HEK293 (cell line): ENCODE measurements around the gene KCND2.

Experiments
- CTCF ChIA-PET: fragments of 350-600 bp; formaldehyde crosslinking; extraction: SDS; loops from one replicate; lab custom pipeline; 2021; ENCODE audit warnings: antibody characterized with exemption; lab: Yijun Ruan, JAX
- POLR2A ChIA-PET: fragments of 300-600 bp; formaldehyde crosslinking; extraction: SDS; loops from one replicate; lab custom pipeline; 2020; ENCODE audit warnings: antibody characterized with exemption, inconsistent platforms; lab: Yijun Ruan, JAX
- H3K27ac ChIP-seq: fragments of 200-500 bp; sonication (Bioruptor generic); 2 replicates; pipeline ENCODE4 v1.5.1; 2014; ENCODE audit warnings: low read depth, low read length, control low read depth, inconsistent platforms; ENCODE audit errors: extremely low read depth
- H3K36me3 ChIP-seq, 2 experiments: fragments of 200-500 bp in 1 of 2; sonication (Bioruptor generic) in 1 of 2; 1 replicate in 1 of 2; 2 replicates in 1 of 2; pipeline ENCODE4 v1.5.1; 2014 to 2017; ENCODE audit warnings: inconsistent platforms in 2 of 2, low read length in 2 of 2; ENCODE audit not compliant: control insufficient read depth in 2 of 2, insufficient read depth in 1 of 2
- H3K4me1 ChIP-seq: fragments of 200-500 bp; sonication (Bioruptor generic); 2 replicates; pipeline ENCODE4 v1.5.1; 2014; ENCODE audit warnings: mild to moderate bottlenecking, low read length, inconsistent platforms; ENCODE audit not compliant: control insufficient read depth, insufficient read depth
- H3K4me3 ChIP-seq: 2 replicates; pipeline ENCODE4 v1.5.1; 2011; ENCODE audit warnings: low read depth, mild to moderate bottlenecking, control low read depth, low read length, moderate library complexity
- H3K9me3 ChIP-seq: fragments of 200-500 bp; sonication (Bioruptor generic); 2 replicates; pipeline ENCODE4 v1.5.1; 2014; ENCODE audit warnings: low read depth, low read length, inconsistent platforms; ENCODE audit not compliant: control insufficient read depth, insufficient read depth
- BCL11A ChIP-seq: fragments of 450-650 bp; formaldehyde crosslinking; IDR thresholded peaks from 2 replicates; pipeline ENCODE4 v1.5.1; 2016; ENCODE audit warnings: low read depth, missing biosample characterization, missing genetic modification characterization
- GLIS1 ChIP-seq: fragments of 450-650 bp; formaldehyde crosslinking; IDR thresholded peaks from 2 replicates; pipeline ENCODE4 v1.5.1; 2016; ENCODE audit warnings: missing biosample characterization, missing genetic modification characterization
- KLF9 ChIP-seq: fragments of 450-650 bp; formaldehyde crosslinking; IDR thresholded peaks from 2 replicates; pipeline ENCODE4 v1.5.1; 2016; ENCODE audit warnings: missing biosample characterization, missing genetic modification characterization, low read depth
- OVOL3 ChIP-seq: fragments of 450-650 bp; formaldehyde crosslinking; IDR thresholded peaks from 2 replicates; pipeline ENCODE4 v1.5.1; 2016; ENCODE audit warnings: missing biosample characterization, missing genetic modification characterization
- SCRT2 ChIP-seq: fragments of 450-650 bp; formaldehyde crosslinking; IDR thresholded peaks from 2 replicates; pipeline ENCODE4 v1.5.1; 2016; ENCODE audit warnings: missing biosample characterization, missing genetic modification characterization
- TRIM28 ChIP-seq: IDR thresholded peaks from 2 replicates; pipeline ENCODE4 v1.6.1; 2011; ENCODE audit warnings: low read length, control low read depth, borderline replicate concordance
- YY2 ChIP-seq: fragments of 450-650 bp; formaldehyde crosslinking; IDR thresholded peaks from 2 replicates; pipeline ENCODE4 v1.5.1; 2016; ENCODE audit warnings: missing biosample characterization, missing genetic modification characterization
- ZBTB26 ChIP-seq: fragments of 450-650 bp; formaldehyde crosslinking; optimal IDR thresholded peaks from 2 replicates; pipeline ENCODE3; 2016; ENCODE audit warnings: missing biosample characterization, mild to moderate bottlenecking, missing genetic modification characterization
- ZFP37 ChIP-seq: fragments of 450-650 bp; formaldehyde crosslinking; IDR thresholded peaks from 2 replicates; pipeline ENCODE4 v1.5.1; 2016; ENCODE audit warnings: missing biosample characterization, missing genetic modification characterization
- ZNF10 ChIP-seq: fragments of 450-650 bp; formaldehyde crosslinking; IDR thresholded peaks from 2 replicates; pipeline ENCODE4 v1.5.1; 2017; ENCODE audit warnings: missing biosample characterization, missing genetic modification characterization
- ZNF112 ChIP-seq: fragments of 450-650 bp; formaldehyde crosslinking; IDR thresholded peaks from 2 replicates; pipeline ENCODE4 v1.5.0; 2017; ENCODE audit warnings: missing biosample characterization, missing genetic modification characterization
- ZNF140 ChIP-seq: fragments of 450-650 bp; formaldehyde crosslinking; IDR thresholded peaks from 2 replicates; pipeline ENCODE4 v1.5.1; 2016; ENCODE audit warnings: missing biosample characterization, missing genetic modification characterization
- ZNF302 ChIP-seq: fragments of 450-650 bp; formaldehyde crosslinking; IDR thresholded peaks from 2 replicates; pipeline ENCODE4 v1.5.1; 2016; ENCODE audit warnings: missing biosample characterization, missing genetic modification characterization, low read depth
- ZNF362 ChIP-seq: fragments of 450-650 bp; formaldehyde crosslinking; IDR thresholded peaks from 2 replicates; pipeline ENCODE4 v1.5.1; 2016; ENCODE audit warnings: missing biosample characterization, missing genetic modification characterization
- ZNF501 ChIP-seq: fragments of 450-650 bp; formaldehyde crosslinking; IDR thresholded peaks from 2 replicates; pipeline ENCODE4 v1.5.1; 2016; ENCODE audit warnings: missing biosample characterization, missing genetic modification characterization
- ZNF555 ChIP-seq: fragments of 450-650 bp; formaldehyde crosslinking; conservative IDR thresholded peaks from 2 replicates; pipeline ENCODE4 v1.5.1; 2017; ENCODE audit warnings: missing biosample characterization, mild to moderate bottlenecking, missing genetic modification characterization, inconsistent platforms
- ZNF585B ChIP-seq: fragments of 450-650 bp; formaldehyde crosslinking; IDR thresholded peaks from 2 replicates; pipeline ENCODE4 v1.5.1; 2016; ENCODE audit warnings: missing biosample characterization, missing genetic modification characterization
- ZNF624 ChIP-seq: fragments of 450-650 bp; formaldehyde crosslinking; IDR thresholded peaks from 2 replicates; pipeline ENCODE4 v1.5.1; 2017; ENCODE audit warnings: missing biosample characterization, missing genetic modification characterization
- ZNF629 ChIP-seq: fragments of 450-650 bp; formaldehyde crosslinking; IDR thresholded peaks from 2 replicates; pipeline ENCODE4 v1.5.1; 2017; ENCODE audit warnings: missing biosample characterization, missing genetic modification characterization
- ZNF654 ChIP-seq: fragments of 450-650 bp; formaldehyde crosslinking; IDR thresholded peaks from 2 replicates; pipeline ENCODE4 v1.5.1; 2016; ENCODE audit warnings: low read depth, missing biosample characterization, missing genetic modification characterization
- ZNF658 ChIP-seq: fragments of 450-650 bp; formaldehyde crosslinking; IDR thresholded peaks from 2 replicates; pipeline ENCODE4; 2016; ENCODE audit warnings: missing biosample characterization, missing genetic modification characterization
- ZNF664 ChIP-seq: fragments of 450-650 bp; formaldehyde crosslinking; IDR thresholded peaks from 2 replicates; pipeline ENCODE4 v1.5.1; 2016; ENCODE audit warnings: missing biosample characterization, missing genetic modification characterization
- ZNF707 ChIP-seq: fragments of 450-650 bp; formaldehyde crosslinking; IDR thresholded peaks from 2 replicates; pipeline ENCODE4 v1.5.1; 2016; ENCODE audit warnings: missing biosample characterization, missing genetic modification characterization
- ZNF768 ChIP-seq: fragments of 450-650 bp; formaldehyde crosslinking; IDR thresholded peaks from 2 replicates; pipeline ENCODE4 v1.5.1; 2018; ENCODE audit warnings: missing biosample characterization, mild to moderate bottlenecking, missing genetic modification characterization
- ZNF837 ChIP-seq: fragments of 450-650 bp; formaldehyde crosslinking; IDR thresholded peaks from 2 replicates; pipeline ENCODE4 v1.5.1; 2016; ENCODE audit warnings: missing biosample characterization, missing genetic modification characterization
- TF ChIP-seq, protein P1 (sequence below): fragments of 450-650 bp; formaldehyde crosslinking; IDR thresholded peaks from 2 replicates; pipeline ENCODE4 v1.5.1; 2016; ENCODE audit warnings: missing biosample characterization, missing genetic modification characterization
- TF ChIP-seq, protein P2 (sequence below): fragments of 450-650 bp; formaldehyde crosslinking; IDR thresholded peaks from 2 replicates; pipeline ENCODE4 v1.5.1; 2016; ENCODE audit warnings: missing biosample characterization, missing genetic modification characterization

Gene KCND2

DNA sequence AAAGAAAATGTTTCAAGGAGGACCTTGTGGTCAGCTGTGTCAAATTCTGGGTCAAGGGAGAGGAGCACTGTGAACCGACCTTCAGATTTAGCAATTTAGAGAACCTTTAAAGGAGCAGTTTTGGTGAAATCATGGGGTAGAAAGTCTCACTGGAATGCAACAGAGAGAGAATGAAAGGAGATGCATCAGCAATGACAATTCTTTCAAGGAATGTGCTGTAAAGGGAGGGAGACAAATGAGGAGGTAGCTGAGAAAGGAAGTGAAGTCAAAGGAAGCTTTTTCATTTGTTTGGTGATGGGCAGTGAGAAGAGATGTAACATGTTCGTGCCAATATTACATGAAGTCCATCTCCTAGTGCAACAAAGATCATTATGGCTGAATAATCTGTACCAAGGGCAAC lies 418.9 kb downstream of the KCND2 start:
- Histone ChIP-seq H3K4me3 (no peak overlapping the region), H3K36me3 (no peaks in the 10 kb centered on the region), H3K9me3 (no peaks in the 10 kb centered on the region), H3K4me1 (no peaks in the 10 kb centered on the region), H3K27ac (no peak overlapping the region)
- ChIA-PET CTCF (no interaction called here), POLR2A (no interaction called here)
- TF ChIP-seq ZNF555 (tag by site-specific recombination) = no peak
- TF ChIP-seq ZNF624 = no peak
- TF ChIP-seq ZNF10 (tag by site-specific recombination) = no peak
- no peak for TF ChIP-seq BCL11A (tag by site-specific recombination)
- no peak for TF ChIP-seq ZNF629 (tag by site-specific recombination)
- TF ChIP-seq ZNF302 (tag by site-specific recombination) = no peak
- TF ChIP-seq ZNF837 (tag by site-specific recombination) = no peak
- TF ChIP-seq, protein P1, sequence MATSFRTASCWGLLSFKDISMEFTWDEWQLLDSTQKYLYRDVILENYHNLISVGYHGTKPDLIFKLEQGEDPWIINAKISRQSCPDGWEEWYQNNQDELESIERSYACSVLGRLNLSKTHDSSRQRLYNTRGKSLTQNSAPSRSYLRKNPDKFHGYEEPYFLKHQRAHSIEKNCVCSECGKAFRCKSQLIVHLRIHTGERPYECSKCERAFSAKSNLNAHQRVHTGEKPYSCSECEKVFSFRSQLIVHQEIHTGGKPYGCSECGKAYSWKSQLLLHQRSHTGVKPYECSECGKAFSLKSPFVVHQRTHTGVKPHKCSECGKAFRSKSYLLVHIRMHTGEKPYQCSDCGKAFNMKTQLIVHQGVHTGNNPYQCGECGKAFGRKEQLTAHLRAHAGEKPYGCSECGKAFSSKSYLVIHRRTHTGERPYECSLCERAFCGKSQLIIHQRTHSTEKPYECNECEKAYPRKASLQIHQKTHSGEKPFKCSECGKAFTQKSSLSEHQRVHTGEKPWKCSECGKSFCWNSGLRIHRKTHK (tag by site-specific recombination) = no peak
- TF ChIP-seq ZNF585B (tag by site-specific recombination) = no peak
- TF ChIP-seq ZFP37 = no peak
- no peak for TF ChIP-seq ZNF707 (tag by site-specific recombination)
- no peak for TF ChIP-seq YY2

GRCh38 chr7:120695848-120696247 lies 422.9 kb downstream of the KCND2 start:
- H3K27ac ChIP-seq = no peak overlapping the region
- H3K4me3 ChIP-seq = no peak overlapping the region
- H3K9me3 ChIP-seq = no peaks in the 10 kb centered on the region
- POLR2A ChIA-PET = no interaction called here
- no peaks in the 10 kb centered on the region for H3K4me1 ChIP-seq
- H3K36me3 ChIP-seq = no peaks in the 10 kb centered on the region
- CTCF ChIA-PET = interaction anchor here (0.6 to 0.7 kb wide), 2 partner anchors 75 to 134 kb away, joined by 3 read pairs; no protein-coding TSS in a partner anchor
- no peak for TF ChIP-seq ZNF654
- no peak for TF ChIP-seq OVOL3 (tag by site-specific recombination)
- TF ChIP-seq KLF9 = no peak
- TF ChIP-seq ZNF112 (tag by site-specific recombination) = no peak
- TF ChIP-seq GLIS1 (tag by site-specific recombination) = no peak
- TF ChIP-seq ZNF362 (tag by site-specific recombination) = no peak

- POLR2A ChIA-PET = no interaction called here
- no peaks in the 10 kb centered on the region for H3K4me1 ChIP-seq
- TF ChIP-seq ZNF768 (no peak), ZFP37 (no peak), ZNF658 (no peak), SCRT2 (no peak), ZNF501 (tag by site-specific recombination) (no peak), ZNF140 (no peak), ZNF664 (tag by site-specific recombination) (no peak), TRIM28 (no peak), ZBTB26 (no peak)
- TF ChIP-seq, protein P2, sequence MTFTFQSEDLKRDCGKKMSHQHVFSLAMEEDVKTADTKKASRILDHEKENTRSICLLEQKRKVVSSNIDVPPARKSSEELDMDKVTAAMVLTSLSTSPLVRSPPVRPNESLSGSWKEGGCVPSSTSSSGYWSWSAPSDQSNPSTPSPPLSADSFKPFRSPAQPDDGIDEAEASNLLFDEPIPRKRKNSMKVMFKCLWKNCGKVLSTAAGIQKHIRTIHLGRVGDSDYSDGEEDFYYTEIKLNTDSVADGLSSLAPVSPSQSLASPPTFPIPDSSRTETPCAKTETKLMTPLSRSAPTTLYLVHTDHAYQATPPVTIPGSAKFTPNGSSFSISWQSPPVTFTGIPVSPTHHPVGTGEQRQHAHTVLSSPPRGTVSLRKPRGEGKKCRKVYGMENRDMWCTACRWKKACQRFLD (tag by site-specific recombination) = no peak
- H3K4me3 ChIP-seq = no peak overlapping the region
- no peak overlapping the region for H3K27ac ChIP-seq
- H3K36me3 ChIP-seq = no peaks in the 10 kb centered on the region
- H3K9me3 ChIP-seq = no peaks in the 10 kb centered on the region
- CTCF ChIA-PET = interaction anchor here (1.2 kb wide), 1 partner anchor 24 kb away, joined by 3 read pairs; no protein-coding TSS in a partner anchor
Observed at GRCh38 chr7:120700796-120701195, 427.8 kb downstream of the KCND2 start.
